H9 (cell line): ENCODE data around the gene SPATA20. TPM values are rescaled to one million over a fixed set of nuclear protein-coding genes. Genes with fewer than 3 reads are reported as not detected.

Experiments used
- DNase-seq: peaks from one replicate; pipeline ENCODE4 v3.0.0-alpha.2; 2017
- H2AFZ ChIP-seq: one replicate; pipeline ENCODE4 v1.6.1; 2013; ENCODE audit warnings: mild to moderate bottlenecking, low read length, control low read depth, moderate library complexity
- H2AK5ac ChIP-seq: 2 replicates; pipeline ENCODE4 v1.6.1; 2013; ENCODE audit warnings: low read length, control low read depth, mixed read lengths; ENCODE audit not compliant: insufficient read length
- H2BK120ac ChIP-seq: one replicate; pipeline ENCODE4 v1.6.1; 2013; ENCODE audit warnings: low read depth, mild to moderate bottlenecking, low read length, control low read depth, inconsistent platforms; ENCODE audit not compliant: poor library complexity, severe bottlenecking
- H2BK12ac ChIP-seq: 2 replicates; pipeline ENCODE4 v1.6.1; 2013; ENCODE audit warnings: low read length, control low read depth, mixed read lengths, low read depth; ENCODE audit not compliant: insufficient read length
- H2BK15ac ChIP-seq: 2 replicates; pipeline ENCODE4 v1.6.1; 2013; ENCODE audit warnings: low read depth, low read length, control low read depth
- H2BK20ac ChIP-seq: one replicate; pipeline ENCODE4 v1.6.1; 2013; ENCODE audit warnings: low read depth, mild to moderate bottlenecking, low read length, control low read depth, inconsistent platforms; ENCODE audit not compliant: poor library complexity, severe bottlenecking
- H2BK5ac ChIP-seq: 2 replicates; pipeline ENCODE4 v1.6.1; 2013; ENCODE audit warnings: low read length, control low read depth, mixed read lengths; ENCODE audit not compliant: insufficient read length
- H3K14ac ChIP-seq: 2 replicates; pipeline ENCODE4 v1.6.1; 2013; ENCODE audit warnings: low read length, control low read depth; ENCODE audit not compliant: insufficient read depth
- H3K18ac ChIP-seq: 2 replicates; pipeline ENCODE4 v1.6.1; 2013; ENCODE audit warnings: low read depth, mild to moderate bottlenecking, mixed read lengths, low read length, control low read depth; ENCODE audit not compliant: insufficient read length
- H3K23ac ChIP-seq: 2 replicates; pipeline ENCODE4 v1.6.1; 2013; ENCODE audit warnings: low read length, control low read depth, mixed read lengths, low read depth; ENCODE audit not compliant: insufficient read length
- H3K23me2 ChIP-seq: 2 replicates; pipeline ENCODE4 v1.6.1; 2013; ENCODE audit warnings: low read depth, mild to moderate bottlenecking, mixed read lengths, low read length, control low read depth; ENCODE audit not compliant: insufficient read length, poor library complexity, severe bottlenecking
- H3K27ac ChIP-seq: 2 replicates; pipeline ENCODE4 v1.5.1; 2013; ENCODE audit warnings: low read length, control low read depth, mixed read lengths, low read depth; ENCODE audit not compliant: insufficient read length
- H3K27me3 ChIP-seq: 2 replicates; pipeline ENCODE4 v1.6.1; 2013; ENCODE audit warnings: low read length, control low read depth, inconsistent platforms; ENCODE audit not compliant: insufficient read depth
- H3K4ac ChIP-seq: 2 replicates; pipeline ENCODE4 v1.6.1; 2013; ENCODE audit warnings: low read depth, mild to moderate bottlenecking, control low read depth, inconsistent platforms, low read length, moderate library complexity
- H3K4me1 ChIP-seq: 2 replicates; pipeline ENCODE4 v1.6.1; 2013; ENCODE audit warnings: low read length, control low read depth, inconsistent platforms; ENCODE audit not compliant: insufficient read depth
- H3K4me2 ChIP-seq: 2 replicates; pipeline ENCODE4 v1.6.1; 2013; ENCODE audit warnings: low read length, control low read depth, mixed read lengths; ENCODE audit not compliant: insufficient read length, insufficient read depth
- H3K56ac ChIP-seq: 2 replicates; pipeline ENCODE4 v1.6.1; 2013; ENCODE audit warnings: low read depth, mild to moderate bottlenecking, mixed read lengths, low read length, control low read depth; ENCODE audit not compliant: insufficient read length
- H3K79me1 ChIP-seq: 2 replicates; pipeline ENCODE4 v1.6.1; 2013; ENCODE audit warnings: low read depth, mild to moderate bottlenecking, moderate library complexity, low read length, control low read depth, inconsistent platforms; ENCODE audit not compliant: insufficient read depth, poor library complexity, severe bottlenecking
- H3K79me2 ChIP-seq: 2 replicates; pipeline ENCODE4 v1.6.1; 2013; ENCODE audit warnings: low read length, control low read depth, inconsistent platforms; ENCODE audit not compliant: insufficient read depth
- H3K9ac ChIP-seq: 2 replicates; pipeline ENCODE4 v1.6.1; 2013; ENCODE audit warnings: low read length, control low read depth, mixed read lengths; ENCODE audit not compliant: insufficient read length; ENCODE audit errors: extremely low read depth
- H3K9me3 ChIP-seq: one replicate; pipeline ENCODE4 v1.6.1; 2013; ENCODE audit warnings: low read depth, low read length, inconsistent platforms; ENCODE audit not compliant: control insufficient read depth
- H3T11ph ChIP-seq: one replicate; pipeline ENCODE4 v1.6.1; 2013; ENCODE audit warnings: mild to moderate bottlenecking, low read length, control low read depth, inconsistent platforms
- H4K20me1 ChIP-seq: one replicate; pipeline ENCODE4 v1.6.1; 2013; ENCODE audit not compliant: control insufficient read depth, insufficient read length, insufficient read depth
- H4K5ac ChIP-seq: 2 replicates; pipeline ENCODE4 v1.6.1; 2013; ENCODE audit warnings: low read depth, mild to moderate bottlenecking, mixed read lengths, low read length, control low read depth; ENCODE audit not compliant: insufficient read length
- H4K8ac ChIP-seq: replicated peaks from 2 replicates; pipeline ENCODE4 v1.6.1; 2013; ENCODE audit warnings: low read length, control low read depth, mixed read lengths, low read depth; ENCODE audit not compliant: insufficient read length
- H4K91ac ChIP-seq: 2 replicates; pipeline ENCODE4 v1.6.1; 2013; ENCODE audit warnings: low read depth, mild to moderate bottlenecking, moderate library complexity, mixed read lengths, low read length, control low read depth; ENCODE audit not compliant: insufficient read length
- H3K27ac Mint-ChIP-seq, 3 experiments: 2 replicates in 2 of 3; 3 replicates in 1 of 3; pipeline ENCODE4 v1.8.0; 2020 to 2021; ENCODE audit warnings: mixed read lengths in 3 of 3, mild to moderate bottlenecking in 1 of 3, moderate library complexity in 1 of 3
- H3K27me3 Mint-ChIP-seq: 2 replicates; pipeline ENCODE4 v1.8.0; 2021; ENCODE audit warnings: low read depth, mild to moderate bottlenecking, moderate library complexity, mixed read lengths
- H3K36me3 Mint-ChIP-seq, 3 experiments: 2 replicates in 2 of 3; 3 replicates in 1 of 3; pipeline ENCODE4 v1.8.0; 2020 to 2021; ENCODE audit warnings: low read depth in 3 of 3, mixed read lengths in 3 of 3; ENCODE audit not compliant: insufficient read depth in 1 of 3
- H3K4me1 Mint-ChIP-seq, 2 experiments: 2 replicates each; pipeline ENCODE4 v1.8.0; 2020; ENCODE audit warnings: mixed read lengths in 2 of 2
- H3K4me3 Mint-ChIP-seq, 2 experiments: 2 replicates in 1 of 2; 3 replicates in 1 of 2; pipeline ENCODE4 v1.8.0; 2020 to 2021; ENCODE audit warnings: mild to moderate bottlenecking in 2 of 2, mixed read lengths in 2 of 2, moderate library complexity in 1 of 2
- H3K9me3 Mint-ChIP-seq, 2 experiments: 2 replicates in 1 of 2; 3 replicates in 1 of 2; pipeline ENCODE4 v1.8.0; 2020; ENCODE audit warnings: mild to moderate bottlenecking in 2 of 2, mixed read lengths in 2 of 2, moderate library complexity in 1 of 2
- CTCF ChIP-seq: fragments of 200-600 bp; sonication (generic); conservative IDR thresholded peaks from 3 replicates; pipeline ENCODE4 v1.8.0; 2021; ENCODE audit warnings: antibody characterized with exemption, mild to moderate bottlenecking
- WGBS: extraction: QIAGEN DNeasy Blood & Tissue Kit; methylation state at CpG from one replicate; pipeline ENCODE4 v1.1.7; 2013; ENCODE audit warnings: missing lambda C conversion rate, low lambda C conversion rate, mixed read lengths; ENCODE audit not compliant: insufficient read length; ENCODE audit errors: extremely low coverage; 5-methylcytosine and 5-hydroxymethylcytosine counted together
- total RNA-seq: library from RNA; stranded (reverse); gene quantifications from 2 replicates; pipeline ENCODE4 v1.2.1, GENCODE V29; 2021

Gene SPATA20
- total RNA-seq, 1 experiment from 2014 or later: 23.9 TPM

- H3K9ac ChIP-seq: no peak overlapping the region
- H3K27ac ChIP-seq: no peak overlapping the region
- Mint-ChIP-seq H3K27ac (no peak overlapping the region), H3K4me1 (peaks cover 10 to 21% of the 10 kb centered on the region in 2 experiments), H3K27me3 (peaks cover 13% of the 10 kb centered on the region), H3K36me3 (peaks cover 0 to 5% (median 4%) of the 10 kb centered on the region in 3 experiments; a peak in 4 of 7 replicates), H3K4me3 (no peak overlapping the region), H3K9me3 (no peaks in the 10 kb centered on the region)
- no peak overlapping the region for H2BK120ac ChIP-seq
- no peak overlapping the region for H4K5ac ChIP-seq
- no peaks in the 10 kb centered on the region for H3K23me2 ChIP-seq
- H3K27me3 ChIP-seq: no peaks in the 10 kb centered on the region; the same call in 1 of the 2 replicates
- no CpG with 5 or more reads among the region's 13 CpGs for WGBS
- H2BK15ac ChIP-seq: no peak overlapping the region
- H2BK20ac ChIP-seq: no peak overlapping the region
- no peak for TF ChIP-seq CTCF
- H2BK12ac ChIP-seq: no peak overlapping the region
- no peak overlapping the region for H3K23ac ChIP-seq
- no peak overlapping the region for H3K4me2 ChIP-seq
- H3T11ph ChIP-seq: no peak overlapping the region
- H3K79me1 ChIP-seq: no peaks in the 10 kb centered on the region
- no peaks in the 10 kb centered on the region; the same call in 1 of the 2 replicates for H3K4me1 ChIP-seq
- H3K14ac ChIP-seq: no peak overlapping the region
- no peaks in the 10 kb centered on the region for H3K79me2 ChIP-seq
- no peak overlapping the region for H3K18ac ChIP-seq
- no peak overlapping the region for H3K4ac ChIP-seq
- no peak overlapping the region for H2AK5ac ChIP-seq
- H4K20me1 ChIP-seq: peaks cover 2% of the 10 kb centered on the region
- H4K8ac ChIP-seq: peak overlapping the region; percentile 69
- H3K56ac ChIP-seq: no peak overlapping the region
- no peak overlapping the region for H4K91ac ChIP-seq
- no peak overlapping the region for H2AFZ ChIP-seq
- H2BK5ac ChIP-seq: no peak overlapping the region
- no peaks in the 10 kb centered on the region for H3K9me3 ChIP-seq
- no peak for DNase-seq
Measured at GRCh38 chr17:50577451-50577954, 30.5 kb downstream of the SPATA20 start.
